ENCODE data around the gene ACBD6.
"Not testable (repeated sequence)": the region's sequence is repeated elsewhere in the genome, so short reads cannot be mapped to it uniquely, and the experiment has no call there.

Gene ACBD6

GRCh38 chr1:180502361-180503279 lies at the start of gene ACBD6:
TSS of gene ACBD6 (minus strand) at chr1:180502577. CDS start at chr1:180502266, 311 bp downstream.
- DNase-seq, result peak; percentile 87

- DNase-seq, result no peak
Measured at GRCh38 chr1:180551997-180552396, 49.6 kb upstream of the ACBD6 start.

- DNase-seq, result no peak
Measured at GRCh38 chr1:180550241-180550640, 47.9 kb upstream of the ACBD6 start.

- not testable (repeated sequence) for DNase-seq
Measured at GRCh38 chr1:180549770-180550169, 47.4 kb upstream of the ACBD6 start.

- peak; percentile 27 for DNase-seq
Measured at GRCh38 chr1:180548686-180549317, 46.4 kb upstream of the ACBD6 start.

- no peak for DNase-seq
Measured at GRCh38 chr1:180545991-180546390, 43.6 kb upstream of the ACBD6 start.

- no peak for DNase-seq
Measured at GRCh38 chr1:180544050-180544449, 41.7 kb upstream of the ACBD6 start.

- peak; percentile 77 for DNase-seq
Measured at GRCh38 chr1:180542838-180543145, 40.4 kb upstream of the ACBD6 start.

- DNase-seq, result peak; percentile 52
Measured at GRCh38 chr1:180542113-180542837, 39.9 kb upstream of the ACBD6 start.

- no peak for DNase-seq
Measured at GRCh38 chr1:180540697-180541594, 38.6 kb upstream of the ACBD6 start.

- DNase-seq, result no peak
Measured at GRCh38 chr1:180539136-180539535, 36.8 kb upstream of the ACBD6 start.

GRCh38 chr1:180536821-180537372 lies 34.5 kb upstream of the ACBD6 start:
- DNase-seq, result no peak

GRCh38 chr1:180535418-180535999 lies 33.1 kb upstream of the ACBD6 start:
- DNase-seq, result no peak

GRCh38 chr1:180534214-180534613 lies 31.8 kb upstream of the ACBD6 start:
- DNase-seq, result no peak

- DNase-seq, result peak; percentile 60
Measured at GRCh38 chr1:180533266-180533987, 31.1 kb upstream of the ACBD6 start.

- DNase-seq, result no peak
Measured at GRCh38 chr1:180532854-180533253, 30.5 kb upstream of the ACBD6 start.

GRCh38 chr1:180530501-180530900 lies 28.1 kb upstream of the ACBD6 start:
- peak; percentile 76 for DNase-seq

- DNase-seq, result no peak
Measured at GRCh38 chr1:180528868-180529470, 26.6 kb upstream of the ACBD6 start.

- peak; percentile 55 for DNase-seq
Measured at GRCh38 chr1:180527101-180527669, 24.8 kb upstream of the ACBD6 start.

- no peak for DNase-seq
Measured at GRCh38 chr1:180525715-180526039, 23.3 kb upstream of the ACBD6 start.
